Esophagus squamous epithelium (tissue), 4 donors: ENCODE results near the gene GNA14.
"Not testable (repeated sequence)": the region's sequence is repeated elsewhere in the genome, so short reads cannot be mapped to it uniquely, and the experiment has no call there.

Experiments used
- POLR2A ChIP-seq, 4 donors: fragments of 450-650 bp; IDR thresholded peaks; one replicate each; pipeline ENCODE4 v1.6.1; 2017; ENCODE audit warnings: antibody characterized with exemption in 4 of 4, mild to moderate bottlenecking in 4 of 4, moderate library complexity in 3 of 4
- TF ChIP-seq, protein P1 (sequence below), 6 experiments: fragments of 450-650 bp in 4 of 6; fragments of 200-600 bp in 2 of 6; sonication (generic) in 2 of 6; IDR thresholded peaks; one replicate each; pipeline ENCODE4 v1.5.1; 2016 to 2019; ENCODE audit warnings: antibody characterized with exemption in 6 of 6, mild to moderate bottlenecking in 4 of 6, moderate library complexity in 4 of 6

DNA sequence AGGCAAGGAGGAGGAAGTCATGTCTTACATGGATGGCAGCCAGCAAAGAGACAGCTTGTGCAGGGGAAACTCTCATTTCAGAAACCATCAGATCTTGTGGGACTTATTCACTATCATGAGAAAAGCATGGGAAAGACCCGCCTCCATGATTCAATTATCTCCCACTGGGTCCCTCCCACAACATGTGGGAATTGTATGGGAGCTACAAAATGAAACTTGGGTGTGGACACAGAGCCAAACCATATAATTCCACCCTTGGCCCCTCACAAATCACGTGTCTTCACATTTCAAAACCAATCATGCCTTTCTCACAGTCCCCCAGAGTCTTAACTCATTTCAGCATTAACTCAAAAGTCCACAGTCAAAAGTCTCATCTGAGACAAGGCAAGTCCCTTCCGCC is 42.0 kb upstream of the GNA14 start:
- not testable (repeated sequence) for TF ChIP-seq POLR2A (IDR thresholded peaks at IDR 0.05)
- TF ChIP-seq, protein P1, sequence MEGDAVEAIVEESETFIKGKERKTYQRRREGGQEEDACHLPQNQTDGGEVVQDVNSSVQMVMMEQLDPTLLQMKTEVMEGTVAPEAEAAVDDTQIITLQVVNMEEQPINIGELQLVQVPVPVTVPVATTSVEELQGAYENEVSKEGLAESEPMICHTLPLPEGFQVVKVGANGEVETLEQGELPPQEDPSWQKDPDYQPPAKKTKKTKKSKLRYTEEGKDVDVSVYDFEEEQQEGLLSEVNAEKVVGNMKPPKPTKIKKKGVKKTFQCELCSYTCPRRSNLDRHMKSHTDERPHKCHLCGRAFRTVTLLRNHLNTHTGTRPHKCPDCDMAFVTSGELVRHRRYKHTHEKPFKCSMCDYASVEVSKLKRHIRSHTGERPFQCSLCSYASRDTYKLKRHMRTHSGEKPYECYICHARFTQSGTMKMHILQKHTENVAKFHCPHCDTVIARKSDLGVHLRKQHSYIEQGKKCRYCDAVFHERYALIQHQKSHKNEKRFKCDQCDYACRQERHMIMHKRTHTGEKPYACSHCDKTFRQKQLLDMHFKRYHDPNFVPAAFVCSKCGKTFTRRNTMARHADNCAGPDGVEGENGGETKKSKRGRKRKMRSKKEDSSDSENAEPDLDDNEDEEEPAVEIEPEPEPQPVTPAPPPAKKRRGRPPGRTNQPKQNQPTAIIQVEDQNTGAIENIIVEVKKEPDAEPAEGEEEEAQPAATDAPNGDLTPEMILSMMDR (IDR thresholded peaks at IDR 0.05): not testable (repeated sequence)
